Neutrophil (primary cell): ENCODE data around the gene SOAT1.

Experiments used
- H3K27ac ChIP-seq: fragments of 200-600 bp; sonication (generic); 2 replicates; pipeline ENCODE4 v1.5.1; 2016; ENCODE audit warnings: mild to moderate bottlenecking, moderate library complexity
- H3K27me3 ChIP-seq: fragments of 200-600 bp; sonication (generic); 2 replicates; pipeline ENCODE4 v1.6.0; 2016; ENCODE audit warnings: mild to moderate bottlenecking
- H3K36me3 ChIP-seq: fragments of 200-600 bp; sonication (generic); 2 replicates; pipeline ENCODE4 v1.5.1; 2017
- H3K4me1 ChIP-seq, 2 experiments: fragments of 200-600 bp in 1 of 2; sonication (generic) in 1 of 2; 1 replicate in 1 of 2; 2 replicates in 1 of 2; pipeline versions ENCODE4 v1.5.1 to v1.6.1; 2013 to 2016; ENCODE audit warnings: low read depth in 1 of 2, low read length in 1 of 2, mild to moderate bottlenecking in 1 of 2, moderate library complexity in 1 of 2; ENCODE audit not compliant: control insufficient read depth in 1 of 2, insufficient read depth in 1 of 2
- H3K4me3 ChIP-seq, 2 experiments: fragments of 200-600 bp in 1 of 2; sonication (generic) in 1 of 2; 1 replicate in 1 of 2; 2 replicates in 1 of 2; pipeline ENCODE4 v1.5.1; 2013 to 2016; ENCODE audit warnings: low read depth in 1 of 2, low read length in 1 of 2, mild to moderate bottlenecking in 1 of 2, moderate library complexity in 1 of 2
- H3K9me3 ChIP-seq: fragments of 200-600 bp; sonication (generic); 2 replicates; pipeline ENCODE4 v1.5.1; 2016
- TF ChIP-seq, protein P1 (sequence below): fragments of 200-600 bp; sonication (generic); IDR thresholded peaks from 2 replicates; pipeline ENCODE4 v1.5.1; 2016; ENCODE audit warnings: antibody characterized with exemption

Gene SOAT1

DNA sequence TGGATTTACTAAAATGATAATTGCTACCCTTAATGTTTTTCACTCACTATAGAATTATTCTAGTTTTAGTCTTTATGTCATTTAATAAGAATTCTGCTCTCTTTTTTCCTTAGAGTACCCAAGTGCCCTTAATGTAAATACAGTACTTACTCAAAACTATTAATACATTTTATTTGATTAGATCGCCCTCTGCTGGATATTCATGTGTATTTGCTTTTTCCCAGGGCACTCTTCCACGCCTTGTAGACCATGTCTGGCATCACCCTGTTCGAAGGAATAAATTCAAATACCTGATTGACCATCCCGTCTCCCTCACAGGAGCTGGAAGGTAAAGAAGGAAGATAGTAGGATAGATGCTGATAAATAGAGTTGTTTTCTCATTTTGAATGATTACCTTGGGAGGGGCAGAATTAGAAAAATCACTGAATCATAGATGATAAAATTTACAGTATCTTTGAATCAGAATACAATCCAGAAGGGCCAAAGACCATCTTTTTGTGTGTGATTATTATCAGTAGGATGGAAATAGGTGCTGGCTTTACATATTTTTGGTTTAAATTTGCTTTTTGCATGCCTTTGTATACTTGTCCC is 76.2 kb downstream of the SOAT1 start:
- Histone ChIP-seq H3K9me3 (no peaks in the 10 kb centered on the region), H3K27me3 (no peaks in the 10 kb centered on the region), H3K36me3 (no peaks in the 10 kb centered on the region), H3K4me1 (peaks cover 9 to 11% of the 10 kb centered on the region in 2 experiments), H3K4me3 (no peak overlapping the region), H3K27ac (no peak overlapping the region)
- TF ChIP-seq, protein P1, sequence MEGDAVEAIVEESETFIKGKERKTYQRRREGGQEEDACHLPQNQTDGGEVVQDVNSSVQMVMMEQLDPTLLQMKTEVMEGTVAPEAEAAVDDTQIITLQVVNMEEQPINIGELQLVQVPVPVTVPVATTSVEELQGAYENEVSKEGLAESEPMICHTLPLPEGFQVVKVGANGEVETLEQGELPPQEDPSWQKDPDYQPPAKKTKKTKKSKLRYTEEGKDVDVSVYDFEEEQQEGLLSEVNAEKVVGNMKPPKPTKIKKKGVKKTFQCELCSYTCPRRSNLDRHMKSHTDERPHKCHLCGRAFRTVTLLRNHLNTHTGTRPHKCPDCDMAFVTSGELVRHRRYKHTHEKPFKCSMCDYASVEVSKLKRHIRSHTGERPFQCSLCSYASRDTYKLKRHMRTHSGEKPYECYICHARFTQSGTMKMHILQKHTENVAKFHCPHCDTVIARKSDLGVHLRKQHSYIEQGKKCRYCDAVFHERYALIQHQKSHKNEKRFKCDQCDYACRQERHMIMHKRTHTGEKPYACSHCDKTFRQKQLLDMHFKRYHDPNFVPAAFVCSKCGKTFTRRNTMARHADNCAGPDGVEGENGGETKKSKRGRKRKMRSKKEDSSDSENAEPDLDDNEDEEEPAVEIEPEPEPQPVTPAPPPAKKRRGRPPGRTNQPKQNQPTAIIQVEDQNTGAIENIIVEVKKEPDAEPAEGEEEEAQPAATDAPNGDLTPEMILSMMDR = peak; percentile 89

DNA sequence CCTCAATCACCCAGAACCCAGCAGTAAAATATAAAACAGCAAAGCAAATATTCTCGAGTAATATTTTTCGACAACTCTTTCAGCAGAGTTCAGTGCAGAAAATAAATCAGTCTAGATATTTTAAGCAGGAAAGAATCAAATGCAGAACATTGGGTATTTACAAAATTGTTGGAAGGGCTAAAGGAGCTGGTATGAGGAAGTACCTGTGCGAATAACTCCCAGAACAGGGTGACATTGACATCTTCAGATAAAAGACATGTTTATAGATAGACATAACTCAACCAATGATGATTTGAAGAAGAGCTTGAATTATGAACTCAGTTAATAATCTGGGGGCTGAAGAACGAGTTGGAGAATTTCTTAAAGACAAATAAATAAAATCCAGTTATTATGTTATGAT is 78.6 kb downstream of the SOAT1 start:
- H3K27me3 ChIP-seq = no peaks in the 10 kb centered on the region
- H3K9me3 ChIP-seq = no peaks in the 10 kb centered on the region
- H3K27ac ChIP-seq = no peak overlapping the region
- H3K36me3 ChIP-seq = no peaks in the 10 kb centered on the region
- H3K4me3 ChIP-seq = no peak overlapping the region
- no peaks in the 10 kb centered on the region for H3K4me1 ChIP-seq
- TF ChIP-seq, protein P1 = no peak

DNA sequence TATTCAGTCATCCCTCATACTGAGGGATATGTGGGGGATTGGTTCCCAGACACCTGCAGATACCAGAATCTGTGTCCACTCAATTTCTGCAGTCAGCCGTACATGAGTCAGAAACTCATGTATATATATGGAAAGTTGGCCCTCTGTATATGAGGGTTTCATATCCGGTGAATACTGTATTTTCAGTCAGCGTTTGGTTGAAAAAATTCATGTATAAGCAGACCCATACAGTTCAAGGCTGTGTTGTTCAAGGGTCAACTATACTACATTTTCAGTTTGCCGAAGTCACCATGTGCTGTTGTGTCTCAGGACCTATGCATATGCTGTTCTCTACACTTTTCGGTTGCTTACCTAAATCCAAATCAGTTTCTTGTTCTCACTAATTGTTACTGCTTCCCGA is 82.6 kb downstream of the SOAT1 start:
- H3K9me3 ChIP-seq = no peaks in the 10 kb centered on the region
- TF ChIP-seq, protein P1 = no peak
- H3K4me3 ChIP-seq = no peak overlapping the region
- H3K36me3 ChIP-seq = no peaks in the 10 kb centered on the region
- H3K27ac ChIP-seq = no peak overlapping the region
- H3K4me1 ChIP-seq = no peaks in the 10 kb centered on the region
- no peaks in the 10 kb centered on the region for H3K27me3 ChIP-seq

DNA sequence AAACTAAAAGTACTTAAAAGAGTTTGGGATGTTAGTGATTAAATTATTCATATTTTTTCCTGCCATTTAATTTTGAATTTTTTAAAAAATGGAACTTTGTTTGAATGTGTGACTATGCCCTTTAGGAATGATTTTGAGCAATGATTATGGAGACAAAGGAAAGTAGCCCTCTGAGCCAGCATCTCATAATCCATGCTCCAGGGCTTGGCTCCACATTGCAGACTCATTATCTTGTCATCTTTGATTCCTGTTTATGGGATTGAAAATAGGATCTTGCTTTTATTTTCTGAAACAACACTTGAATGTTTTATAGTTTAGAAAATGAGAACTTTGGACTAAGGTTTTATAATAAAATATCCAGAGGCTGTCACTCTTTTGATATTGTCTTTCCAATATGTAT is 86.7 kb downstream of the SOAT1 start:
- TF ChIP-seq, protein P1 = no peak
- H3K9me3 ChIP-seq = no peaks in the 10 kb centered on the region
- H3K4me1 ChIP-seq = no peaks in the 10 kb centered on the region
- H3K36me3 ChIP-seq = no peaks in the 10 kb centered on the region
- H3K27me3 ChIP-seq = no peaks in the 10 kb centered on the region
- no peak overlapping the region for H3K4me3 ChIP-seq
- no peak overlapping the region for H3K27ac ChIP-seq

DNA sequence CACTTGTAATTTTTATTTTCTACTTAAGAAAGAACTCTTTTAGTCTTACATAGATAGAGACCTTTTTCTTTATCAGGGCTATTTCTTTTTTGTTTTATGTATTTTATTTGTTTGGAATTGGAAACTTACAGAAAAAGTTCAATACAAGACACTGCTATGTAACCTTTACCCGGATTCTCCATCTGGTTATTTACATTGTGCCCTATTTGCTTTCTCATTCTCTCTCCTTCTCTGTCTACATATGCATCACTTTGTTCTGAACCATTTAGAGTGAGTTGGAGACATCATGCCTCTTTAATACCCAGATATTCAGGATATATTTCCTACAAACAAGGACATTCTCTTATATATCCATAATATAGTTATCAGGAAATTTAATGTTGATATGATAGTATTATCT is 90.4 kb downstream of the SOAT1 start:
- Histone ChIP-seq H3K36me3 (no peaks in the 10 kb centered on the region), H3K4me1 (no peaks in the 10 kb centered on the region), H3K9me3 (no peaks in the 10 kb centered on the region), H3K27me3 (no peaks in the 10 kb centered on the region), H3K27ac (no peak overlapping the region), H3K4me3 (no peak overlapping the region)
- TF ChIP-seq, protein P1 = no peak

DNA sequence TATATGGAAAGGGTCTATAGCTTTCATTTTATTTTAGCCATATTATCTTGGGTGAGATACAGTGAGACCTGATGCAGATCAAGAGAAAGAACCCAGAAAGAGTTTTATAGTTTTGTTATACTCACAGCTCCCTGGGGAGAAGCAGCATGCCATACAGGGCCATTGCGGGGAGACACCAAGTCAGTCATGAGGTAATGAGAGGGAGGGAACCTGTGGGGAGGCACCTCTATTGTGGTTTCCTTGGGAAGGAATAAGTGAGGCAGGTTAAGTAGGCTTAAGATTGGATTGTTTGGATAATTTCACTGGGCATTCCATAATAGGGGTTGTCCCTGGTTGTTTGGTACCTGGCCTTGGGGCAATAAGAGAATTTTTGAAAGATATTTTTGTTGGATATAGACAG is 91.9 kb downstream of the SOAT1 start:
- TF ChIP-seq, protein P1 = no peak
- no peaks in the 10 kb centered on the region for H3K36me3 ChIP-seq
- H3K27ac ChIP-seq = no peak overlapping the region
- no peaks in the 10 kb centered on the region for H3K9me3 ChIP-seq
- no peaks in the 10 kb centered on the region for H3K4me1 ChIP-seq
- no peak overlapping the region for H3K4me3 ChIP-seq
- no peaks in the 10 kb centered on the region for H3K27me3 ChIP-seq
